K562 (cell line): Measurements from ENCODE around the gene KRT28. TPM values are rescaled to one million over a fixed set of nuclear protein-coding genes. Genes with fewer than 3 reads are reported as not detected.
A peak's percentile ranks its signal among the peaks of the same experiment; 100 is the strongest.

Experiments used
- ASH1L ChIP-seq: fragments of 450-650 bp; IDR thresholded peaks from 2 replicates; pipeline ENCODE4 v1.6.1; 2018; ENCODE audit warnings: borderline replicate concordance, mild to moderate bottlenecking, low read depth; ENCODE audit not compliant: partially characterized antibody
- BACH1 ChIP-seq: fragments of 200-800 bp; sonication (Bioruptor generic); IDR thresholded peaks from 2 replicates; pipeline ENCODE4 v1.6.1; 2016; ENCODE audit warnings: missing genetic modification characterization, missing compliant biosample characterization
- BCL6 ChIP-seq: fragments of 250-450 bp; sonication (Bioruptor Pico); IDR thresholded peaks from 2 replicates; pipeline ENCODE4 v1.4.0; 2020
- BRD9 ChIP-seq: fragments of 450-650 bp; IDR thresholded peaks from 2 replicates; pipeline ENCODE4 v1.6.1; 2018; ENCODE audit warnings: low read depth; ENCODE audit not compliant: partially characterized antibody
- CBX1 ChIP-seq: sonication (generic); IDR thresholded peaks from 2 replicates; pipeline ENCODE4 v1.6.1; 2016; ENCODE audit warnings: antibody characterized with exemption, low read depth, mild to moderate bottlenecking
- DNMT1 ChIP-seq: fragments of 450-650 bp; IDR thresholded peaks from 2 replicates; pipeline ENCODE4 v1.6.1; 2016; ENCODE audit warnings: antibody characterized with exemption, mild to moderate bottlenecking
- E2F5 ChIP-seq: sonication (generic); formaldehyde crosslinking; IDR thresholded peaks from 2 replicates; pipeline ENCODE4 v1.8.0; 2022; ENCODE audit warnings: mild to moderate bottlenecking, missing genetic modification reagents
- ESRRB ChIP-seq: fragments of 250-450 bp; sonication (Bioruptor Pico); IDR thresholded peaks from 2 replicates; pipeline ENCODE4 v1.5.0; 2020; ENCODE audit warnings: mild to moderate bottlenecking, moderate library complexity, borderline replicate concordance
- FOXO4 ChIP-seq: fragments of 450-650 bp; formaldehyde crosslinking; IDR thresholded peaks from 2 replicates; pipeline ENCODE4 v1.4.0; 2020; ENCODE audit warnings: mild to moderate bottlenecking, moderate library complexity
- HNRNPUL1 ChIP-seq: fragments of 200-400 bp; formaldehyde crosslinking; IDR thresholded peaks from 2 replicates; pipeline ENCODE4 v1.6.1; 2017; ENCODE audit warnings: low read length
- IFI16 ChIP-seq: fragments of 250-450 bp; sonication (Bioruptor Pico); IDR thresholded peaks from 2 replicates; pipeline ENCODE4 v2.1.2; 2022; ENCODE audit warnings: mild to moderate bottlenecking, inconsistent platforms
- MNT ChIP-seq, 2 experiments: fragments of 450-650 bp; conservative IDR thresholded peaks; 2 replicates each; pipeline ENCODE4 v1.6.1; 2017; ENCODE audit warnings: mild to moderate bottlenecking in 2 of 2, moderate library complexity in 2 of 2
- NEUROD1 ChIP-seq: fragments of 150-350 bp; IDR thresholded peaks from 2 replicates; pipeline ENCODE4 v1.6.1; 2014; ENCODE audit warnings: borderline replicate concordance, low read length, low read depth; ENCODE audit not compliant: partially characterized antibody
- NFXL1 ChIP-seq: fragments of 450-650 bp; formaldehyde crosslinking; IDR thresholded peaks from 2 replicates; pipeline ENCODE4 v1.4.0; 2021; ENCODE audit warnings: mild to moderate bottlenecking
- OTX1 ChIP-seq: fragments of 450-650 bp; formaldehyde crosslinking; IDR thresholded peaks from 2 replicates; pipeline ENCODE4 v1.4.0; 2022; ENCODE audit warnings: mild to moderate bottlenecking
- PRMT5 ChIP-seq: sonication (generic); formaldehyde crosslinking; IDR thresholded peaks from 2 replicates; pipeline ENCODE4 v1.5.0; 2020; ENCODE audit warnings: missing genetic modification reagents
- PYGO2 ChIP-seq: fragments of 450-650 bp; IDR thresholded peaks from 2 replicates; pipeline ENCODE4 v1.6.1; 2016; ENCODE audit warnings: mild to moderate bottlenecking, missing genetic modification characterization, moderate library complexity, missing compliant biosample characterization
- SREBF1 ChIP-seq: fragments of 150-350 bp; IDR thresholded peaks from 2 replicates; pipeline ENCODE4 v1.6.1; 2014; ENCODE audit warnings: antibody characterized with exemption, low read depth, low read length, borderline replicate concordance
- TCF3 ChIP-seq: sonication (generic); formaldehyde crosslinking; IDR thresholded peaks from 2 replicates; pipeline ENCODE4 v1.4.0; 2020; ENCODE audit warnings: mild to moderate bottlenecking, missing genetic modification reagents
- TGIF2 ChIP-seq: sonication (generic); formaldehyde crosslinking; IDR thresholded peaks from 2 replicates; pipeline ENCODE4 v1.8.1; 2022; ENCODE audit warnings: mild to moderate bottlenecking, missing genetic modification reagents, moderate library complexity
- ZNF124 ChIP-seq: sonication (generic); formaldehyde crosslinking; IDR thresholded peaks from 2 replicates; pipeline ENCODE4 v1.8.1; 2022; ENCODE audit warnings: missing genetic modification reagents
- ZNF282 ChIP-seq: sonication (generic); formaldehyde crosslinking; IDR thresholded peaks from 2 replicates; pipeline ENCODE4 v1.8.1; 2023; ENCODE audit warnings: missing genetic modification reagents
- ZNF347 ChIP-seq: fragments of 450-650 bp; formaldehyde crosslinking; IDR thresholded peaks from 2 replicates; pipeline ENCODE4 v1.4.0; 2020; ENCODE audit warnings: low read depth, mild to moderate bottlenecking, moderate library complexity
- ZNF512 ChIP-seq: IDR thresholded peaks from 2 replicates; pipeline ENCODE4 v1.6.1; 2016; ENCODE audit warnings: missing genetic modification characterization, missing compliant biosample characterization
- ZNF586 ChIP-seq: fragments of 450-650 bp; formaldehyde crosslinking; conservative IDR thresholded peaks from 2 replicates; pipeline ENCODE4 v1.4.0; 2020; ENCODE audit warnings: mild to moderate bottlenecking, moderate library complexity
- ZNF785 ChIP-seq: fragments of 250-450 bp; sonication (Bioruptor Pico); IDR thresholded peaks from 2 replicates; pipeline ENCODE4 v1.4.0; 2020; ENCODE audit warnings: mild to moderate bottlenecking
- polyA plus RNA-seq, 8 experiments: library from polyadenylated mRNA; depleted of rRNA in 4 of 8; stranded (reverse) in 5 of 8; unstranded in 3 of 8; fragments of >200 nt; fragmentation: Nextera tagmentation in 2 of 8; fragmentation: Illumina TruSeq in 1 of 8; extraction: Ambion mirVana in 2 of 8; extraction: Trizol in 1 of 8; gene quantifications; 2 replicates each; pipeline versions ENCODE4 v1.2.1 to v1.2.3, GENCODE V29; 2011 to 2014; ENCODE audit warnings: inconsistent platforms in 1 of 8, missing spikeins in 1 of 8
- total RNA-seq, 7 experiments: library from RNA; depleted of rRNA in 6 of 7; stranded (reverse); fragments of >200 nt in 6 of 7; fragmentation: Illumina TruSeq in 2 of 7; extraction: Trizol in 2 of 7; gene quantifications; 2 replicates each; pipeline versions ENCODE4 v1.2.1 to v1.2.3, GENCODE V29; 2011 to 2021; ENCODE audit warnings: low replicate concordance in 1 of 7

The KRT28 gene
- total and polyA plus RNA-seq, 9 of the 15 experiments (the other 6 are each of a cell fraction or from before 2014, with no cell fraction given) = not detected

DNA sequence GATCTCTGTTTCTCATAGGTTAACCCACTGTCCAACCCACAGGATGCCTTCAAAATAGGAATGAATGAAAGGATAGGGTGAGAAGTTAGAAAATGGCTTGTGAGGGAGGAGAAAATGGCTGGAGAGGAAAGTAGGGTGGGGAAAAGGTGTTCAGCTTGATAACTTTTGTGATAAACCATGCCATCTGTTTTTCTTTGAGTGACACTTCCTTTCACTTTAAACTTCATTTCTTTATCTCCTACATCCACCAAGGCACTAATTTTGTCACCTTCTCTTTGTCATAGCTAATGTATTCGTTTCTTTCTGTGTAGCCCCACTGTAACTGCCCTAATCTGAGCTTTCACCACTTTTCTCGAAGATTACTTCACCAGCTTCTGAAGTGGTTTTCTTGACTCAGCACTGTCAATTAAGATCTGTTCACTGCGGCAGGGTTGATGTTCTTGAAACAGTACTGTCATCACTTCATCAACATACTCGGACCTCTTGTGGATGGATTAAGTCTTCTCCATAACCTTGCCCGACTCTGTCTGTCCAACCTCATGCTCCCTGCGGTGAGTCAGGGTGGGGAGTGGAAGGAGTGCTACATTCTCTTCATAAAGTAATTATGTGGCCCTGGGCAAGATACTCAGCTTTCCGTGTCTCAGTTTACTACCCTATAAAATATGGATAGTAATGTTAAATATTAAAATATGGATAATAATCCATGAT, 28.1 kb upstream of the KRT28 start (continued):
- TF ChIP-seq HNRNPUL1 (no peak), E2F5 (CRISPR knock-in tag) (no peak), ZNF347 (no peak), TGIF2 (CRISPR knock-in tag) (no peak), OTX1 (no peak), ZNF282 (no peak), CBX1 (no peak), ESRRB (no peak), ZNF586 (CRISPR knock-in tag) (no peak), BACH1 (peak; percentile 94), ASH1L (no peak), SREBF1 (no peak), PRMT5 (CRISPR knock-in tag) (no peak), ZNF124 (CRISPR knock-in tag) (no peak), ZNF512 (tag) (no peak), DNMT1 (no peak), PYGO2 (tag) (no peak), NFXL1 (CRISPR knock-in tag) (no peak), BCL6 (CRISPR knock-in tag) (no peak), IFI16 (no peak), FOXO4 (no peak), BRD9 (peak; percentile 88), ZNF785 (CRISPR knock-in tag) (no peak), NEUROD1 (no peak), MNT (conservative IDR thresholded peaks at IDR 0.05) (peak; percentile 54 to 82; a peak in 3 of 4 replicates), TCF3 (CRISPR knock-in tag) (peak; percentile 93)
